HepG2 (cell line): ENCODE results near the gene NCOA3. TPM values are rescaled to one million over a fixed set of nuclear protein-coding genes. Genes with fewer than 3 reads are reported as not detected.

ENCODE experiments used
- ATF6 ChIP-seq: sonication (generic); formaldehyde crosslinking; conservative IDR thresholded peaks from 2 replicates; pipeline ENCODE4 v1.4.0; 2020; ENCODE audit warnings: missing genetic modification reagents
- CREBL2 ChIP-seq: sonication (generic); formaldehyde crosslinking; IDR thresholded peaks from 2 replicates; pipeline ENCODE4 v1.8.1; 2023; ENCODE audit warnings: missing genetic modification reagents, mild to moderate bottlenecking, borderline replicate concordance
- DNMT1 ChIP-seq: sonication (generic); formaldehyde crosslinking; IDR thresholded peaks from 2 replicates; pipeline ENCODE4 v1.5.1; 2020; ENCODE audit warnings: mild to moderate bottlenecking, missing genetic modification reagents
- DRAP1 ChIP-seq: IDR thresholded peaks from 2 replicates; pipeline ENCODE4 v1.6.1; 2016; ENCODE audit warnings: missing genetic modification reagents, missing compliant biosample characterization
- HNRNPUL1 ChIP-seq: fragments of 200-400 bp; formaldehyde crosslinking; IDR thresholded peaks from 2 replicates; pipeline ENCODE4 v1.6.1; 2017; ENCODE audit warnings: low read depth, mild to moderate bottlenecking, low read length, moderate library complexity
- IRF2 ChIP-seq: IDR thresholded peaks from 2 replicates; pipeline ENCODE4 v1.6.1; 2018; ENCODE audit warnings: missing genetic modification reagents, missing compliant biosample characterization
- KLF6 ChIP-seq: IDR thresholded peaks from 2 replicates; pipeline ENCODE4 v1.8.0; 2016; ENCODE audit warnings: missing biosample characterization, missing genetic modification reagents
- MIXL1 ChIP-seq: IDR thresholded peaks from 2 replicates; pipeline ENCODE4 v1.6.1; 2016
- NCOA1 ChIP-seq: sonication (generic); formaldehyde crosslinking; IDR thresholded peaks from 2 replicates; pipeline ENCODE4 v1.9.0; 2021; ENCODE audit warnings: missing genetic modification reagents
- NR2F1 ChIP-seq, 2 experiments: fragments of 450-650 bp in 1 of 2; formaldehyde crosslinking in 1 of 2; IDR thresholded peaks; 2 replicates each; pipeline versions ENCODE4 v1.5.0 to v1.6.1; 2016 to 2020; ENCODE audit warnings: mild to moderate bottlenecking in 1 of 2, missing compliant biosample characterization in 1 of 2, missing genetic modification reagents in 1 of 2, moderate library complexity in 1 of 2
- PLRG1 ChIP-seq: fragments of 450-650 bp; conservative IDR thresholded peaks from 2 replicates; pipeline ENCODE4 v1.6.1; 2016
- POLR2AphosphoS2 ChIP-seq: IDR thresholded peaks from 2 replicates; pipeline ENCODE4 v1.6.1; 2011; ENCODE audit warnings: low read depth, low read length, improper control_type of control experiment
- RCOR2 ChIP-seq: IDR thresholded peaks from 2 replicates; pipeline ENCODE4 v1.6.1; 2016; ENCODE audit warnings: missing biosample characterization, missing genetic modification reagents
- SOX13 ChIP-seq, 3 experiments: fragments of 450-650 bp in 1 of 3; sonication (generic) in 1 of 3; formaldehyde crosslinking in 1 of 3; IDR thresholded peaks in 2 of 3; conservative IDR thresholded peaks in 1 of 3; 2 replicates each; pipeline versions ENCODE4 v1.5.0 to v1.6.1; 2016 to 2020; ENCODE audit warnings: antibody characterized with exemption in 1 of 3, mild to moderate bottlenecking in 1 of 3, missing compliant biosample characterization in 1 of 3, missing genetic modification reagents in 1 of 3, moderate library complexity in 1 of 3
- ZBTB40 ChIP-seq, 2 experiments: fragments of 450-650 bp in 1 of 2; sonication (generic) in 1 of 2; formaldehyde crosslinking in 1 of 2; IDR thresholded peaks; 2 replicates each; pipeline versions ENCODE4 v1.6.1 to v1.8.0; 2016 to 2022; ENCODE audit warnings: antibody characterized with exemption in 1 of 2, mild to moderate bottlenecking in 1 of 2, missing genetic modification reagents in 1 of 2
- ZNF256 ChIP-seq: sonication (generic); formaldehyde crosslinking; conservative IDR thresholded peaks from 2 replicates; pipeline ENCODE4 v1.4.0; 2020; ENCODE audit warnings: missing genetic modification reagents
- ZNF740 ChIP-seq: sonication (generic); formaldehyde crosslinking; IDR thresholded peaks from 2 replicates; pipeline ENCODE4 v1.4.0; 2020; ENCODE audit warnings: missing genetic modification reagents
- polyA plus RNA-seq, 8 experiments: library from polyadenylated mRNA; depleted of rRNA in 3 of 8; stranded (reverse) in 7 of 8; unstranded in 1 of 8; fragments of >200 nt; fragmentation: Illumina TruSeq in 4 of 8; extraction: Trizol in 4 of 8; gene quantifications; 2 replicates each; pipeline versions ENCODE4 v1.2.1 to v1.2.3, GENCODE V29; 2011 to 2016; ENCODE audit warnings: low read depth in 4 of 8, missing spikeins in 1 of 8, mixed read lengths in 1 of 8; ENCODE audit not compliant: insufficient read depth in 1 of 8
- total RNA-seq, 5 experiments: library from RNA; depleted of rRNA; stranded (reverse); fragments of >200 nt; fragmentation: Illumina TruSeq; extraction: Trizol; gene quantifications; 2 replicates each; pipeline ENCODE4 v1.2.3, GENCODE V29; 2016; ENCODE audit warnings: low read depth in 1 of 5

Gene NCOA3
- total and polyA plus RNA-seq, 2 of the 13 experiments (the other 11 are each of a cell fraction or from before 2014, with no cell fraction given) = 35.0 to 56.8 TPM

- TF ChIP-seq ZBTB40 (IDR thresholded peaks at IDR 0.05) (no peak), ZBTB40 (CRISPR knock-in tag; IDR thresholded peaks at IDR 0.05) (no peak), IRF2 (CRISPR knock-in tag) (peak; percentile 14; the same call in 1 of the 2 replicates), ATF6 (0 out of 2 replicates have a peak, but pooled peaks have one; percentile 3), NR2F1 (CRISPR knock-in tag; IDR thresholded peaks at IDR 0.05) (0 out of 4 replicates have a peak, but pooled peaks of 1 of the 2 experiments have one; percentile 11), CREBL2 (CRISPR knock-in tag) (no peak), POLR2AphosphoS2 (no peak), MIXL1 (CRISPR knock-in tag) (peak; percentile 13; the same call in 1 of the 2 replicates), HNRNPUL1 (peak; percentile 84; the same call in 1 of the 2 replicates), ZNF740 (CRISPR knock-in tag) (no peak), PLRG1 (no peak), DRAP1 (CRISPR knock-in tag) (no peak), NCOA1 (CRISPR knock-in tag) (no peak), DNMT1 (CRISPR knock-in tag) (no peak), RCOR2 (0 out of 2 replicates have a peak, but pooled peaks have one; percentile 8), KLF6 (CRISPR knock-in tag) (no peak), ZNF256 (CRISPR knock-in tag) (no peak), SOX13 (IDR thresholded peaks at IDR 0.05) (no peak), SOX13 (CRISPR knock-in tag; conservative IDR thresholded peaks at IDR 0.05 in 1 of 2, IDR thresholded peaks at IDR 0.05 in 1 of 2) (0 out of 4 replicates have a peak, but pooled peaks of 1 of the 2 experiments have one; percentile 25)
Observed at GRCh38 chr20:47596003-47596571, 94.4 kb downstream of the NCOA3 start (continued).
